Measurements from ENCODE around the gene HADH. TPM values are rescaled to one million over a fixed set of nuclear protein-coding genes. Genes with fewer than 3 reads are reported as not detected.

Gene HADH
- total RNA-seq, 1 experiment from 2014 or later, result 10.8 TPM

- H3K9ac ChIP-seq (ENCODE audit: low read length), result 0 out of 2 replicates have a peak overlapping the region, but pooled peaks have one; percentile 18
- no peak overlapping the region for H3K4me3 ChIP-seq (ENCODE audit: low read length)
- peaks cover 20% of the 10 kb centered on the region for H3K4me1 ChIP-seq (ENCODE audit: insufficient read depth, low read length)
- peak overlapping the region; percentile 41 for H3K4me2 ChIP-seq (ENCODE audit: low read length)
- H4K20me1 ChIP-seq (ENCODE audit: low read length), result no peaks in the 10 kb centered on the region
- H3K9me3 ChIP-seq (ENCODE audit: low read length), result no peaks in the 10 kb centered on the region
- H3K9me2 ChIP-seq (replicated peaks; ENCODE audit: low read length), result no peaks in the 10 kb centered on the region
- TF ChIP-seq EZH2phosphoT487 (IDR thresholded peaks at IDR 0.05; ENCODE audit: borderline replicate concordance, low read length) (no peak), CTCF (conservative IDR thresholded peaks at IDR 0.05; ENCODE audit: low read depth, low read length) (no peak), EZH2 (IDR thresholded peaks at IDR 0.05; ENCODE audit: low read length, unreplicated experiment) (no peak)
- ChIA-PET POLR2A (ENCODE audit: unreplicated experiment) (no interaction called here), CTCF (interaction anchor here (0.6 kb wide), 1 partner anchor 13 kb away, joined by 3 read pairs; no protein-coding TSS in a partner anchor)
- peak overlapping the region; percentile 59 for H3K27ac ChIP-seq (ENCODE audit: low read length)
- peak; percentile 51 for DNase-seq
- intact Hi-C loops (cut with micrococcal nuclease), result no loop called here
- H2AFZ ChIP-seq (ENCODE audit: low read length), result no peak overlapping the region
- no peaks in the 10 kb centered on the region for H3K36me3 ChIP-seq (ENCODE audit: low read depth, low read length)
- no TSS peak for BruUV-seq (replicated peaks)
- H3F3A ChIP-seq (ENCODE audit: low read length, unreplicated experiment), result no peaks in the 10 kb centered on the region
- H3K27me3 ChIP-seq (ENCODE audit: low read length), result no peaks in the 10 kb centered on the region
- no peaks in the 10 kb centered on the region for H3K79me2 ChIP-seq (ENCODE audit: low read length)
- peak; percentile 65 for ATAC-seq
Observed at GRCh38 chr4:108045687-108046024, 56.0 kb downstream of the HADH start.

GRCh38 chr4:108047199-108047598, 57.5 kb downstream of the HADH start:
- ATAC-seq, result no peak
- no peaks in the 10 kb centered on the region for H3K36me3 ChIP-seq (ENCODE audit: low read depth, low read length)
- H3K79me2 ChIP-seq (ENCODE audit: low read length), result no peaks in the 10 kb centered on the region
- no peak overlapping the region for H3K4me2 ChIP-seq (ENCODE audit: low read length)
- TF ChIP-seq CTCF (conservative IDR thresholded peaks at IDR 0.05; ENCODE audit: low read depth, low read length) (no peak), EZH2 (IDR thresholded peaks at IDR 0.05; ENCODE audit: low read length, unreplicated experiment) (no peak), EZH2phosphoT487 (IDR thresholded peaks at IDR 0.05; ENCODE audit: borderline replicate concordance, low read length) (no peak)
- no peaks in the 10 kb centered on the region for H4K20me1 ChIP-seq (ENCODE audit: low read length)
- intact Hi-C loops (cut with micrococcal nuclease), result no loop called here
- peaks cover 20% of the 10 kb centered on the region for H3K4me1 ChIP-seq (ENCODE audit: insufficient read depth, low read length)
- no peak overlapping the region for H3K4me3 ChIP-seq (ENCODE audit: low read length)
- no peak overlapping the region for H3K27ac ChIP-seq (ENCODE audit: low read length)
- H3K9ac ChIP-seq (ENCODE audit: low read length), result no peak overlapping the region
- ChIA-PET POLR2A (ENCODE audit: unreplicated experiment) (no interaction called here), CTCF (no interaction called here)
- H2AFZ ChIP-seq (ENCODE audit: low read length), result no peak overlapping the region
- BruUV-seq (replicated peaks), result no TSS peak
- DNase-seq, result no peak
- H3K27me3 ChIP-seq (ENCODE audit: low read length), result no peaks in the 10 kb centered on the region
- no peaks in the 10 kb centered on the region for H3K9me3 ChIP-seq (ENCODE audit: low read length)
- no peaks in the 10 kb centered on the region for H3F3A ChIP-seq (ENCODE audit: low read length, unreplicated experiment)
- no peaks in the 10 kb centered on the region for H3K9me2 ChIP-seq (replicated peaks; ENCODE audit: low read length)

- H2AFZ ChIP-seq (ENCODE audit: low read length), result no peak overlapping the region
- H3K36me3 ChIP-seq (ENCODE audit: low read depth, low read length), result no peaks in the 10 kb centered on the region
- ChIA-PET POLR2A (ENCODE audit: unreplicated experiment) (no interaction called here), CTCF (interaction anchor here (0.7 kb wide), 1 partner anchor 297 kb away, joined by 3 read pairs; no protein-coding TSS in a partner anchor)
- H3K4me3 ChIP-seq (ENCODE audit: low read length), result no peak overlapping the region
- H4K20me1 ChIP-seq (ENCODE audit: low read length), result no peaks in the 10 kb centered on the region
- no peak for TF ChIP-seq EZH2phosphoT487 (IDR thresholded peaks at IDR 0.05; ENCODE audit: borderline replicate concordance, low read length)
- no peak for TF ChIP-seq EZH2 (IDR thresholded peaks at IDR 0.05; ENCODE audit: low read length, unreplicated experiment)
- TF ChIP-seq CTCF (conservative IDR thresholded peaks at IDR 0.05; ENCODE audit: low read depth, low read length), result no peak
- no peaks in the 10 kb centered on the region for H3K79me2 ChIP-seq (ENCODE audit: low read length)
- H3K4me2 ChIP-seq (ENCODE audit: low read length), result no peak overlapping the region
- H3K9me3 ChIP-seq (ENCODE audit: low read length), result no peaks in the 10 kb centered on the region
- DNase-seq, result no peak
- peaks cover 20% of the 10 kb centered on the region for H3K4me1 ChIP-seq (ENCODE audit: insufficient read depth, low read length)
- ATAC-seq, result no peak
- no peak overlapping the region for H3K27ac ChIP-seq (ENCODE audit: low read length)
- H3F3A ChIP-seq (ENCODE audit: low read length, unreplicated experiment), result no peaks in the 10 kb centered on the region
- intact Hi-C loops (cut with micrococcal nuclease), result no loop called here
- BruUV-seq (replicated peaks), result no TSS peak
- H3K9ac ChIP-seq (ENCODE audit: low read length), result no peak overlapping the region
- H3K9me2 ChIP-seq (replicated peaks; ENCODE audit: low read length), result no peaks in the 10 kb centered on the region
- no peaks in the 10 kb centered on the region for H3K27me3 ChIP-seq (ENCODE audit: low read length)
Observed at GRCh38 chr4:108048157-108048556, 58.5 kb downstream of the HADH start.
